A549 (cell line): Measurements from ENCODE around the gene KLC3.

Source experiments
- TF ChIP-seq, protein P1 (sequence below): fragments of 450-650 bp; IDR thresholded peaks from 2 replicates; pipeline ENCODE4 v1.6.1; 2014; ENCODE audit warnings: antibody characterized with exemption
- TF ChIP-seq, protein P2 (sequence below): IDR thresholded peaks from 2 replicates; pipeline ENCODE4 v1.6.1; 2012
- TF ChIP-seq, protein P3 (sequence below): fragments of >200 bp; sonication (Bioruptor Twin); formaldehyde crosslinking; IDR thresholded peaks from 3 replicates; pipeline ENCODE4 v1.5.1; 2016

DNA sequence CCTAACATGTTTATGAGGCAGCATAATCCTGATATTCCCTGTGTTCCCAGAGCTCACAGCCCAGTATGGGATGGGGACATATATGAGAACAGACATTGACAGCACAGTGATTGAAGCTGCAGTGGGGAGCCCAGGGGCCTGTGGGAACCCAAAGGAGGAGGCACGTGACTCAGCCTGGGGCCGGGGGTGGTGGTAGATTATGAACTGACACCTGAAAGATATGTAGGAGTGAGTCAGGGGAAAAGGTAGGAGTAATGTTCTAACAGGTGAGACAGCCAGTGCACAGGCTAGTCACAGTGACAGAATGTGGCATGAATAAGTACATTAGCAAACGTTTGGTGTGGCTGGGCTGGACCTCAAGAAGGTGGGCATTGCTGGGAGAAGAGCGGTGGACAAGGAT is 46.9 kb upstream of the KLC3 start:
- TF ChIP-seq, protein P1, sequence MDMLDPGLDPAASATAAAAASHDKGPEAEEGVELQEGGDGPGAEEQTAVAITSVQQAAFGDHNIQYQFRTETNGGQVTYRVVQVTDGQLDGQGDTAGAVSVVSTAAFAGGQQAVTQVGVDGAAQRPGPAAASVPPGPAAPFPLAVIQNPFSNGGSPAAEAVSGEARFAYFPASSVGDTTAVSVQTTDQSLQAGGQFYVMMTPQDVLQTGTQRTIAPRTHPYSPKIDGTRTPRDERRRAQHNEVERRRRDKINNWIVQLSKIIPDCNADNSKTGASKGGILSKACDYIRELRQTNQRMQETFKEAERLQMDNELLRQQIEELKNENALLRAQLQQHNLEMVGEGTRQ, result no peak
- TF ChIP-seq, protein P2, sequence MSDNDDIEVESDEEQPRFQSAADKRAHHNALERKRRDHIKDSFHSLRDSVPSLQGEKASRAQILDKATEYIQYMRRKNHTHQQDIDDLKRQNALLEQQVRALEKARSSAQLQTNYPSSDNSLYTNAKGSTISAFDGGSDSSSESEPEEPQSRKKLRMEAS, result no peak
- TF ChIP-seq, protein P3, sequence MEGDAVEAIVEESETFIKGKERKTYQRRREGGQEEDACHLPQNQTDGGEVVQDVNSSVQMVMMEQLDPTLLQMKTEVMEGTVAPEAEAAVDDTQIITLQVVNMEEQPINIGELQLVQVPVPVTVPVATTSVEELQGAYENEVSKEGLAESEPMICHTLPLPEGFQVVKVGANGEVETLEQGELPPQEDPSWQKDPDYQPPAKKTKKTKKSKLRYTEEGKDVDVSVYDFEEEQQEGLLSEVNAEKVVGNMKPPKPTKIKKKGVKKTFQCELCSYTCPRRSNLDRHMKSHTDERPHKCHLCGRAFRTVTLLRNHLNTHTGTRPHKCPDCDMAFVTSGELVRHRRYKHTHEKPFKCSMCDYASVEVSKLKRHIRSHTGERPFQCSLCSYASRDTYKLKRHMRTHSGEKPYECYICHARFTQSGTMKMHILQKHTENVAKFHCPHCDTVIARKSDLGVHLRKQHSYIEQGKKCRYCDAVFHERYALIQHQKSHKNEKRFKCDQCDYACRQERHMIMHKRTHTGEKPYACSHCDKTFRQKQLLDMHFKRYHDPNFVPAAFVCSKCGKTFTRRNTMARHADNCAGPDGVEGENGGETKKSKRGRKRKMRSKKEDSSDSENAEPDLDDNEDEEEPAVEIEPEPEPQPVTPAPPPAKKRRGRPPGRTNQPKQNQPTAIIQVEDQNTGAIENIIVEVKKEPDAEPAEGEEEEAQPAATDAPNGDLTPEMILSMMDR, result no peak
